ENCODE measurements around the gene ITM2A. TPM values are rescaled to one million over a fixed set of nuclear protein-coding genes. Genes with fewer than 3 reads are reported as not detected.

ITM2A gene
- polyA plus RNA-seq, 3 donors: 0.25 to 1.9 (median 1.5) TPM

DNA sequence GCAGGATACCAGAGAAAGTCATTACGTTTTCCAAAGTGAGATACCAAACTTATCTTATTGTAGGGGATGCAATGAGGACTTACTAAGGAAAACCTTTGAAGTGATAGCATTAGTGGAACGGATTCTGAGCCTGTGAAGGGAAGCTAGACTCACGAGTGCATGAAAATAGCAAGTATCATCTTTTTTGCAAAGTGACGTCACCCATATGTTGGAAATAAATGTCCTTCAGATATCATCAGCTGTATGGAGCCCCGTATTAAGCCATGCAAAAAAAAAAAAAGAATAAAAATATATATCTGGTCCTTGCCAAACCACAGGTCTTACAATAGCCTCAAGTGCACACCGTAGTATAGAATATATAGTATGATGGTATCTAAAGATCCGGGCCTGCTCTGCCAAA lies 46.8 kb upstream of the ITM2A start:
- Histone ChIP-seq H3K9ac (ENCODE audit: insufficient read depth, low read length, poor library complexity, severe bottlenecking) (no peak overlapping the region), H3K27ac (ENCODE audit: low read depth in 1 of 2, low read length in 2 of 2) (no peak overlapping the region), H3K4me3 (replicated peaks in 1 of 3; ENCODE audit: low read depth in 2 of 3, low read length in 3 of 3) (no peak overlapping the region), H3K9me3 (replicated peaks in 1 of 2; ENCODE audit: control insufficient read depth in 1 of 2, insufficient read depth in 1 of 2, low read length in 2 of 2) (no peaks in the 10 kb centered on the region), H2AFZ (ENCODE audit: insufficient read depth, low read depth, low read length, poor library complexity, severe bottlenecking) (no peak overlapping the region), H4K20me1 (ENCODE audit: insufficient read depth, low read length) (no peaks in the 10 kb centered on the region), H3K36me3 (replicated peaks in 1 of 2; ENCODE audit: control insufficient read depth in 1 of 2, insufficient read depth in 2 of 2, low read length in 2 of 2) (no peaks in the 10 kb centered on the region), H3K27me3 (ENCODE audit: control insufficient read depth in 2 of 2, insufficient read depth in 2 of 2, low read length in 2 of 2) (no peaks in the 10 kb centered on the region), H3K4me2 (replicated peaks; ENCODE audit: extremely low read depth, low read length, poor library complexity, severe bottlenecking) (no peak overlapping the region), H3K79me2 (ENCODE audit: insufficient read depth, low read length) (no peaks in the 10 kb centered on the region), H3K4me1 (ENCODE audit: control insufficient read depth in 1 of 2, insufficient read depth in 2 of 2, low read length in 2 of 2) (no peaks in the 10 kb centered on the region)
- H3K4me1 Mint-ChIP-seq: no peaks in the 10 kb centered on the region
- H3K27ac Mint-ChIP-seq: no peak overlapping the region
- no peak for DNase-seq
- no peaks in the 10 kb centered on the region for H3K27me3 Mint-ChIP-seq (ENCODE audit: low read depth in 3 of 3)
- H3K36me3 Mint-ChIP-seq: no peaks in the 10 kb centered on the region
- TF ChIP-seq, protein P1, sequence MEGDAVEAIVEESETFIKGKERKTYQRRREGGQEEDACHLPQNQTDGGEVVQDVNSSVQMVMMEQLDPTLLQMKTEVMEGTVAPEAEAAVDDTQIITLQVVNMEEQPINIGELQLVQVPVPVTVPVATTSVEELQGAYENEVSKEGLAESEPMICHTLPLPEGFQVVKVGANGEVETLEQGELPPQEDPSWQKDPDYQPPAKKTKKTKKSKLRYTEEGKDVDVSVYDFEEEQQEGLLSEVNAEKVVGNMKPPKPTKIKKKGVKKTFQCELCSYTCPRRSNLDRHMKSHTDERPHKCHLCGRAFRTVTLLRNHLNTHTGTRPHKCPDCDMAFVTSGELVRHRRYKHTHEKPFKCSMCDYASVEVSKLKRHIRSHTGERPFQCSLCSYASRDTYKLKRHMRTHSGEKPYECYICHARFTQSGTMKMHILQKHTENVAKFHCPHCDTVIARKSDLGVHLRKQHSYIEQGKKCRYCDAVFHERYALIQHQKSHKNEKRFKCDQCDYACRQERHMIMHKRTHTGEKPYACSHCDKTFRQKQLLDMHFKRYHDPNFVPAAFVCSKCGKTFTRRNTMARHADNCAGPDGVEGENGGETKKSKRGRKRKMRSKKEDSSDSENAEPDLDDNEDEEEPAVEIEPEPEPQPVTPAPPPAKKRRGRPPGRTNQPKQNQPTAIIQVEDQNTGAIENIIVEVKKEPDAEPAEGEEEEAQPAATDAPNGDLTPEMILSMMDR (IDR thresholded peaks at IDR 0.05): no peak
- intact Hi-C loops (cut with micrococcal nuclease): no loop called here
- no peaks in the 10 kb centered on the region for H3K9me3 Mint-ChIP-seq
- H3K4me3 Mint-ChIP-seq: no peak overlapping the region
- no CpG with 5 or more reads among the region's 7 CpGs for WGBS (ENCODE audit: insufficient coverage)

DNA sequence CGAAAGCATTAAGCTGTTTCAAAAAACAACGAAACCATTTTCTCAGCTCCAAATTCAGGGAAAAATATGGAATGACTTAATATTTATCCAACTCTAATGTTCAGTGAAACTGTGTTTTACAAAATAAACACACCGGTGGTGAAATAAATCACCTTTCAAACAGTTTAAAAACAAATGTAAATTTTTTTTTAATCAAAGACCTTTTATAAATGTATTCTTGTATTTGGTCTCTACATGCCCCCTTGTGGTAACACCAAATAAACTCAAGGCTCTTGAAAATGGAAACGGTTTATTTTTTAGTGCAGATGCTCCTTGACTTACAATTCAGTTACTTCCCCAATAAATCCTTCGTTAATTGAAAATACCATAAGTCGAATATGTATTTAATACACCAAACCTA lies 45.8 kb upstream of the ITM2A start:
- H3K27me3 Mint-ChIP-seq (ENCODE audit: low read depth in 3 of 3): no peaks in the 10 kb centered on the region
- Histone ChIP-seq H2AFZ (ENCODE audit: insufficient read depth, low read depth, low read length, poor library complexity, severe bottlenecking) (no peak overlapping the region), H3K27ac (ENCODE audit: low read depth in 1 of 2, low read length in 2 of 2) (no peak overlapping the region), H3K4me3 (replicated peaks in 1 of 3; ENCODE audit: low read depth in 2 of 3, low read length in 3 of 3) (no peak overlapping the region), H4K20me1 (ENCODE audit: insufficient read depth, low read length) (no peaks in the 10 kb centered on the region), H3K79me2 (ENCODE audit: insufficient read depth, low read length) (no peaks in the 10 kb centered on the region), H3K4me2 (replicated peaks; ENCODE audit: extremely low read depth, low read length, poor library complexity, severe bottlenecking) (no peak overlapping the region), H3K9ac (ENCODE audit: insufficient read depth, low read length, poor library complexity, severe bottlenecking) (no peak overlapping the region), H3K9me3 (replicated peaks in 1 of 2; ENCODE audit: control insufficient read depth in 1 of 2, insufficient read depth in 1 of 2, low read length in 2 of 2) (no peaks in the 10 kb centered on the region), H3K36me3 (replicated peaks in 1 of 2; ENCODE audit: control insufficient read depth in 1 of 2, insufficient read depth in 2 of 2, low read length in 2 of 2) (no peaks in the 10 kb centered on the region), H3K27me3 (ENCODE audit: control insufficient read depth in 2 of 2, insufficient read depth in 2 of 2, low read length in 2 of 2) (no peaks in the 10 kb centered on the region), H3K4me1 (ENCODE audit: control insufficient read depth in 1 of 2, insufficient read depth in 2 of 2, low read length in 2 of 2) (no peaks in the 10 kb centered on the region)
- H3K27ac Mint-ChIP-seq: no peak overlapping the region
- intact Hi-C loops (cut with micrococcal nuclease): no loop called here
- WGBS (ENCODE audit: insufficient coverage): no CpG with 5 or more reads among the region's 6 CpGs
- DNase-seq: no peak
- no peaks in the 10 kb centered on the region for H3K9me3 Mint-ChIP-seq
- H3K36me3 Mint-ChIP-seq: no peaks in the 10 kb centered on the region
- no peak overlapping the region for H3K4me3 Mint-ChIP-seq
- TF ChIP-seq, protein P1 (IDR thresholded peaks at IDR 0.05): no peak
- H3K4me1 Mint-ChIP-seq: no peaks in the 10 kb centered on the region
